Posterior cingulate gyrus (tissue), 11 donors: ENCODE results near the gene TSC22D2.

Experiments
- DNase-seq, 10 donors: peaks; one replicate each; pipeline versions ENCODE4 v3.0.0 to v3.0.0-alpha.2; 2020 to 2021; ENCODE audit warnings: mixed read lengths in 3 of 10
- intact Hi-C: fragments of 100-400 bp; cut with DNase I; formaldehyde crosslinking; loops from one replicate; pipeline ENCODE4 v1.15.1; 2023

TSC22D2 gene

DNA sequence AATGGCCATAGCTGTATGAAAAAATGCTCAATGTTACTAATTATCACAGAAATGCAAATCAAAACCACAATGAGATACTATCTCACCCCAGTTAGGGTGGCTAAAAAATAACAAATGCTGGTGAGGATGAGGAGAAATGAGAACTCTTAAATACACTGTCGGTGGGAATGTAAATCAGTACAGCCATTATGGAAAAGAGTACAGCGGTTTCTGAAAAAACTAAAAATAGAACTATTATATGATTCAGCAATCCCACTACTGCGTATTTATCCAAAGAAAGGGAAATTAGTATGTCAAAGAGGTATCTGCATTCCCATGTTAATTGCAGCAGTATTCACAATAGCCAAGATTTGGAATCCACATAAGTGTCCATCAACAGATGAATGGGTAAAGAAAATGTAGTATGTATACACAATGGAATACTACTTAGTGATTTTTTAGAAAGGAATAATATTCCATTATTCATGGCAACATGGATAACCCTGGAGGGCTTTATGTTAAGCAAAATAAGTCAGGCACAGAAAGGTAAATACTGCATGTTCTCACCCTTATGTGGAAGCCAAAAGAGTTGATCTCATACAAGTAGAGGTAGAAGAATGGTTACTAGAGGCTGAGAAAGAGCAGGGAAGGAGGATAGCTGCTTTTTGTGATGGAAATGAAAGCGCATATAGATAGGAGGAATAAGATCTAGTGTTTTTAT is 103.2 kb downstream of the TSC22D2 start:
- intact Hi-C loops: no loop called here
- DNase-seq: no peak

DNA sequence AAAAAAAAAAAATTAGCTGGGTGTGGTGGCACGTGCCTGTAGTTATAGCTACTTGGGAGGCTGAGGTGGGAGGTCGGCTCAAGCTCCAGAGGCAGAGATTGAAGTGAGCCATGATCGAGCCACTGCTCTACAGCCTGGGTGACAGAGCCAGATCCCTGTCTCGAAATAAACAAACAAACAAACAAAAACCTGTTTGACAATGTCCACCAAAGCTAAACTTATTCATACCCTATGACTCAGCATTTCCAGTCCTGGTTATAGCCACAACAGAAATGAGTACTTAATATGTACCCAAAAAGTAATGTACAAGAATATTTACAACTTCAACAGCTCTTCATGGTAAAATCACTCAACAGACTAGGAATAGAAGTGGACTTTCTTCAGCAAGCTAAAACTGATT is 107.1 kb downstream of the TSC22D2 start:
- no peak for DNase-seq
- intact Hi-C loops: no loop called here
